GM19099 (cell line): ENCODE measurements around the gene NDUFS6.

Experiments
- POLR2A ChIP-seq: IDR thresholded peaks from 3 replicates; pipeline ENCODE4 v1.6.1; 2011; ENCODE audit warnings: low read depth; ENCODE audit not compliant: insufficient read length; ENCODE audit errors: extremely low read depth

The NDUFS6 gene

GRCh38 chr5:1786621-1787471 is 14.4 kb upstream of the NDUFS6 start:
- no peak for TF ChIP-seq POLR2A

DNA sequence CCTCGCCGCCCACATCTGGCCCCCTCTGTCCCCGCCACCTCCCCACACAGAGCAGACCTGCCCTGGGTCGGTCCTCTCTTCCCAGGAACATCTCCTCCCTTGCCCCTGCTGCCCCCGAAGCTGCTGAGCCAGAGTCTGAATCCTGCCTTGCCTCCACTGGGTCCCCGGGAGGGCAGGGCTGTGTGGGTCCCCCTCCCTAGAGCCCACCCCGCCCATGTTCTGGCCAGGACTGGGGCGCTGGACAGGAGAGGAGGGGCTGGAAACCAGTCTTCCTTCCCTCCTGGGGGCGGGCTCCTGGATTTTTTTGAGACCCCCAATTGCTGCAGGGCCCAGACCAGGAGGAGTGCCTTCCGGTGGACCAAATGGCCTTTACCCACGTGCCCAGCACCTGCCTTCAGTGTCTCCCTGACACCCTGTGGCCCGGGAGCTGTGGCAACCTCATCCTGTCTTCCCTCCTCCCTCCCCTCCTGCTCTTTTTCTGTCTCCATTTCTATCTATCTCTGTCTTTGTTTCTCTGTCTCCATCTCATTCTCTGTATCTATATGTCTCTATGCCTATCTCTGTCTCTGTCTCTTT is 13.6 kb upstream of the NDUFS6 start:
- no peak for TF ChIP-seq POLR2A

GRCh38 chr5:1788200-1788599 is 13.0 kb upstream of the NDUFS6 start:
- no peak for TF ChIP-seq POLR2A

GRCh38 chr5:1788828-1789227 is 12.4 kb upstream of the NDUFS6 start:
- TF ChIP-seq POLR2A = no peak

DNA sequence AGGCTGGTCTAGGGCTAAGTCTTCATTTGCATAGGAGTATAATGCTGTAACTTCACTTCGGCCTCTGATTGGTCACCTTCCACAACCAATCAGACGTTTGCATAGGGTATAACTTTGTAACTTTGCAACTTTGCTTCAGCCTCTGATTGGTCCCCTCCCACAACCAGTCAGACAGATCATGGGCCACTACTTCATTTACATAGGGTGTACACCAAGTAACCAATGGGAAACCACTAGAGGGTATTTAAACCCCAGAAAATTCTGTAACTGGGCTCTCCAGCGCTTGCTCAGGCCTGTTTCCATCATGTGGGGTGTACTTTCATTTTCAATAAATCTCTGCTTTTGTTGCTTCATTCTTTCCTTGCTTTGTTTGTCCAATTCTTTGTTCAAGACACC is 11.8 kb upstream of the NDUFS6 start:
- TF ChIP-seq POLR2A = peak; percentile 23

DNA sequence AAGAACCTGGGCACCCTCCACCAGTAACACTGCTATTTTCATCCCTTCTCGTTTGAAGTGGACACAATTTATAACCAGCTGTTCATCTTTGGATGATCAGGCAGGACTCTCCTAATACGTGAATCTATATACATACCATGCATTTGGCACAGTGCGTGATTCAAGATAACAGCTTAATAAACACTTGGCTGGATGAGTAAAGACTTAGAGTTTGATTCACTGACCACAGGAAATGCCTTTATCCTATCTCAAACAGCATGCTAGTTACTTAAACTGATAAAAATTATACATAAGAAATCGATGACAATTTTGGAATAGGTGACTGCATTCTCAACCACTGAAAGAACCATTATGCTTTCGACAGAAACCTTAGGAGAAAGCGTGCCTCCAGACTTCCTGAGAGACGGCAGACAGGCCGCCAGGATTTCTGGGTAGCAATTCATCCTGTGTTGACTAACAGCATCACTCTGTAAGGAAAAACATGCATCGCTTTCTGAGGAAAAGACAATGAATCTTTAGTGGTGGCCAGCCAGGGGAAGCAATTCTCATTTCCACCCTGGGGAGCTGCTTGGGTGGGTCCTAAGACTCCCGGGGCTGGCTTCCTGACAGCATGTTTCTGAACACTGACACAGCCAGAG is 11.3 kb upstream of the NDUFS6 start:
- no peak for TF ChIP-seq POLR2A

DNA sequence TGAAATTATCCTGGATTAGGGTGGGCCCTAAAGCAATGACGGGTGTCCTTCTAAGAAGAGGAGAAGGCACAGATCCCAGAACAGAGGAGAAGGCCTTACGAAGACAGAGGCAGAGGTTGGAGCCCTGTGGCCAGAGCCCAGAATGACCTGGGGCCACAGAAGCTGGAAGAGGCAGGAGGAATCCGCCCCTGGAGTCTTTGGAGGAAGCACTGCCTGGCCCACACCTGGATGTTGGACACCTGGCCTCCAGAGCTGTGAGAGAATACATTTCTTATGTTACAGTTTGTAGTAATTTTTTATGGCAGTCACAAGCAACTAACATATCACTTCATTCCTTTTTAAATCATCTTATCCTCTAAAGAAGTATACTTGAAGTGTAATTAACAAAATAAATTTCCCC is 10.0 kb upstream of the NDUFS6 start:
- TF ChIP-seq POLR2A = no peak

DNA sequence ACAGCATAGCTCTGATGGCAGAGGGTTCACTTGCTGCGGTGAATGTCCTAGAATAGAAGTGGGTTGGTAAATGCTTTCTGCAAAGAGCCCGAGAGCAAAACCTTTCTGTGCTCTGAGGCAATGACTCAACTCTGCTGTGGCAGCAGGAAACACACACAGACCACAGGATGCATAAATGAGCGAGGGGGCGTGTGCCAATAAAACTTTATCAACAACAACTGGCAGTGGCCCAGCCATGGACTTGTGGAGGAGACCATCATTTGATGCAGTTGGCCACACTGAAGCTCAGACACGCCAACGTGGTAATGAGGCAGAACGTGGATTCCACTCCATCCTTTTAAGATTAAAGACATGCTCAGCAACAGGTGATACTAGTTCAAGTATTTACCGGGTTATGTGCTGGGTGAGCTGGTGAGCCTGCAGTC is 8.4 kb upstream of the NDUFS6 start:
- no peak for TF ChIP-seq POLR2A

- TF ChIP-seq POLR2A = no peak
Observed at GRCh38 chr5:1793301-1793740, 7.9 kb upstream of the NDUFS6 start.

DNA sequence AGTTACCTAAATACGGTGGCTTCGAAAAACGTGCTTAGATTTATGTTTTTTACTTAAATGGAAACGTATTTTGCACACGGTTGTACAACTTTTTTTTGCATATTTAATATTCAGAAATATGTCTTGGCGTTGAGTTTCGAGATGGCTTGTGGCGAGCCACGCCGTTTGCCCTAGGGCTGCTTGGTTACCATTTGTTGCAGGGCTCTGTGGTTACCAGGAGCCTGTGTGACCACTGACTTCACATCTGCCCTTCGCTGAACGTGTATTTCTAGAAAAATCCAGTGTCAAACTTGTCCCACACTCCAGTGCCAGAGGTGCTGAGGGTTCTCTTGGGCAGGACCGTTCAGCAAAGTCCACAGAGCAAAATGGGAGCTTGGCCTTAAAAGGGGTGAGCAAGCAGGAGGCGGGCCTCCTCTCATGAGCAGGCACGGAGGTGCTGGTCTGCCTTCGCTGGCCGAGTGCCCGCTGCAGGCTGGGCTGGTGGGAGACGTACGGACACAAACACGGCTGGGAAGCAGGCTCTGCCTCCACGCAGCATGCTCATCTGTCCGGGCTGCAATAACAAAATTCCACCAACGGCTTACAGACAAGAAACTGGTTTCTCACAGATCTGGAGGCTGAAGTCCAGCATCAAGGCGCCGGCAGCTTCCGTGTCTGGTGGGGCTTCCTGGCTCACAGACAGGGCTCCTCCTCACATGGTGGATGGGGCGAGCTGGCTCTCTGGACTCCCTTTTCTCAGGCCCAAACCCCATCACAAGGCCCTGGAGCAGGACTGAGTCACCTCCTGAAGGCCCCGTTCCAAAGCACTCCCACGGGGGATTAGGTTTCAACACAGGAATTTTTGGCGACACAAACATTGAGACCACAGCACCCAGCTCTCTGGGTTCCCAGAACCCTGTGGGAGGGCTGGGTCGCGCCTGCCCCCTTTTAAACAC is 7.0 kb upstream of the NDUFS6 start:
- TF ChIP-seq POLR2A = no peak

- TF ChIP-seq POLR2A = no peak
Observed at GRCh38 chr5:1794901-1795290, 6.3 kb upstream of the NDUFS6 start.

GRCh38 chr5:1795506-1795905 is 5.7 kb upstream of the NDUFS6 start:
- no peak for TF ChIP-seq POLR2A

GRCh38 chr5:1795931-1796330 is 5.3 kb upstream of the NDUFS6 start:
- TF ChIP-seq POLR2A = no peak

DNA sequence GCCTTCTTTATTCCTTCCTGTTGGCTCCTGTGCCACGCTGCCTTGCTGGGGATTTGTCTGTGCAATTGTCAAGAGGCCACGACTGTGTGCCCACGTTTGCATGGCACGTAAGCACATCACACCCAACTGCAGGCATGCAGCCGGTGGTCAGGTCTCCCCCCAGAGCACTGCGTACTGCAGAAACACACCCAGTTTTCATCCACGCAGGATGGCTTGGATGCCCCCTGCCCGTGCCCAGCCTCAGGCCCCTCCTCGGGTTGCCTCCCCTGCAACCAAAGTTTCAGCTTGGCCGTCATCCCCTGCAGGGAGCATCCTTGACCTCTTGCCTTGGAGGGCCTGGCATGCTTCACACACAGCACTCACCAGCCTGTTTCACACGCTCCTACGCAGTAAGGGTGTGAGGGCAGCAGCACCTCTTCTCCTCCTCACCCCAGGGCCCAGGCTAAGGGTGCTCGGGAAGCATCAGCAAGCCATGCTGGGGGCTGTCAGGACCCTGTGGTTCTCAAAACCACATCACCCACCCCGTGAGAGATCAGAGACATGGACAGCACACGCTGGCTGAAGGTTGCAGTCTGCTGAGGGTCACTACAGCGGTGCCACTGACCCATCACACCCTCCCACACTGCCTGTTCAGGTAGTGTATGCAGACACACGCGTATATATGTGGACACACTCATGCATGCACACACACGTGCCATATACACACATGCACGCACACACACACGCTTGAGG is 4.7 kb upstream of the NDUFS6 start:
- TF ChIP-seq POLR2A = peak; percentile 29
